Endothelial cell (in vitro differentiated cells): Measurements from ENCODE around the gene CRELD2. TPM values are rescaled to one million over a fixed set of nuclear protein-coding genes. Genes with fewer than 3 reads are reported as not detected.

Experiments used
- DNase-seq: peaks from one replicate; pipeline ENCODE4 v3.0.0; 2021; ENCODE audit warnings: low spot score
- H3K27ac Mint-ChIP-seq: one replicate; pipeline ENCODE4 v1.8.0; 2021; ENCODE audit warnings: mixed read lengths, inconsistent platforms; ENCODE audit not compliant: unreplicated experiment
- H3K27me3 Mint-ChIP-seq: one replicate; pipeline ENCODE4 v1.8.0; 2021; ENCODE audit warnings: mild to moderate bottlenecking, moderate library complexity, mixed read lengths, inconsistent platforms; ENCODE audit not compliant: unreplicated experiment
- H3K36me3 Mint-ChIP-seq: one replicate; pipeline ENCODE4 v1.8.0; 2021; ENCODE audit warnings: mild to moderate bottlenecking, low read depth, mixed read lengths, inconsistent platforms; ENCODE audit not compliant: unreplicated experiment
- H3K4me1 Mint-ChIP-seq: one replicate; pipeline ENCODE4 v1.8.0; 2021; ENCODE audit warnings: mild to moderate bottlenecking, mixed read lengths, inconsistent platforms; ENCODE audit not compliant: unreplicated experiment
- H3K4me3 Mint-ChIP-seq: one replicate; pipeline ENCODE4 v1.8.0; 2021; ENCODE audit warnings: mild to moderate bottlenecking, mixed read lengths, inconsistent platforms; ENCODE audit not compliant: unreplicated experiment
- H3K9me3 Mint-ChIP-seq: one replicate; pipeline ENCODE4 v1.8.0; 2021; ENCODE audit warnings: mixed read lengths, inconsistent platforms; ENCODE audit not compliant: unreplicated experiment
- CTCF ChIP-seq: fragments of 200-600 bp; sonication (generic); IDR thresholded peaks from one replicate; pipeline ENCODE4 v1.5.0; 2021; ENCODE audit warnings: antibody characterized with exemption; ENCODE audit not compliant: unreplicated experiment
- total RNA-seq: library from RNA; stranded (reverse); fragmentation: NEBNext Ultra II Directional; extraction: Animal tissue kit (Norgen Biotek cat#: 25700); gene quantifications from one replicate; pipeline ENCODE4 v1.2.1, GENCODE V29; 2021; ENCODE audit not compliant: unreplicated experiment

The CRELD2 gene
- total RNA-seq, 1 donor from 2014 or later: 207 TPM

GRCh38 chr22:49927483-49928184, 9.2 kb downstream of the CRELD2 start:
- no peaks in the 10 kb centered on the region for H3K9me3 Mint-ChIP-seq
- DNase-seq: no peak
- peaks cover 21% of the 10 kb centered on the region for H3K36me3 Mint-ChIP-seq
- no peak for TF ChIP-seq CTCF
- H3K4me1 Mint-ChIP-seq: peaks cover 24% of the 10 kb centered on the region
- peaks cover 6% of the 10 kb centered on the region for H3K27me3 Mint-ChIP-seq
- H3K27ac Mint-ChIP-seq: no peak overlapping the region
- no peak overlapping the region for H3K4me3 Mint-ChIP-seq

- H3K4me3 Mint-ChIP-seq: no peak overlapping the region
- H3K4me1 Mint-ChIP-seq: peaks cover 27% of the 10 kb centered on the region
- no peak for TF ChIP-seq CTCF
- H3K27me3 Mint-ChIP-seq: peaks cover 8% of the 10 kb centered on the region
- H3K27ac Mint-ChIP-seq: no peak overlapping the region
- no peak for DNase-seq
- H3K36me3 Mint-ChIP-seq: peaks cover 21% of the 10 kb centered on the region
- H3K9me3 Mint-ChIP-seq: no peaks in the 10 kb centered on the region
These were observed 9.7 kb downstream of the CRELD2 start for GRCh38 chr22:49928185-49928495.

- TF ChIP-seq CTCF: no peak
- Mint-ChIP-seq H3K27ac (no peak overlapping the region), H3K4me3 (no peak overlapping the region)
These were observed 10.2 kb downstream of the CRELD2 start for GRCh38 chr22:49928555-49929210.

GRCh38 chr22:49929211-49929979, 11.0 kb downstream of the CRELD2 start:
- H3K9me3 Mint-ChIP-seq: no peaks in the 10 kb centered on the region
- peaks cover 29% of the 10 kb centered on the region for H3K4me1 Mint-ChIP-seq
- TF ChIP-seq CTCF: peak; percentile 98
- peak; percentile 89 for DNase-seq
- no peak overlapping the region for H3K27ac Mint-ChIP-seq
- no peak overlapping the region for H3K4me3 Mint-ChIP-seq
- H3K36me3 Mint-ChIP-seq: peaks cover 15% of the 10 kb centered on the region
- peaks cover 8% of the 10 kb centered on the region for H3K27me3 Mint-ChIP-seq

More at GRCh38 chr22:49928555-49929210, 10.2 kb downstream of the CRELD2 start:
- DNase-seq: no peak
- Mint-ChIP-seq H3K36me3 (peaks cover 16% of the 10 kb centered on the region), H3K4me1 (peaks cover 29% of the 10 kb centered on the region), H3K9me3 (no peaks in the 10 kb centered on the region), H3K27me3 (peaks cover 8% of the 10 kb centered on the region)
